GM19193 (cell line): Measurements from ENCODE around the gene BLVRB.

ENCODE experiments used
- POLR2A ChIP-seq: IDR thresholded peaks from 4 replicates; pipeline ENCODE4 v1.6.1; 2011; ENCODE audit not compliant: insufficient read depth, insufficient read length; ENCODE audit errors: extremely low read depth

The BLVRB gene

GRCh38 chr19:40420451-40420765, 45.1 kb downstream of the BLVRB start:
- no peak for TF ChIP-seq POLR2A

- no peak for TF ChIP-seq POLR2A
Measured at GRCh38 chr19:40419780-40420179, 45.8 kb downstream of the BLVRB start.

- TF ChIP-seq POLR2A = no peak
Measured at GRCh38 chr19:40419066-40419612, 46.4 kb downstream of the BLVRB start.

- no peak for TF ChIP-seq POLR2A
Measured at GRCh38 chr19:40418040-40418439, 47.5 kb downstream of the BLVRB start.

GRCh38 chr19:40417643-40417981, 47.9 kb downstream of the BLVRB start:
- TF ChIP-seq POLR2A = no peak

GRCh38 chr19:40416918-40417642, 48.5 kb downstream of the BLVRB start:
- TF ChIP-seq POLR2A = no peak

GRCh38 chr19:40415768-40416167, 49.8 kb downstream of the BLVRB start:
- no peak for TF ChIP-seq POLR2A

- no peak for TF ChIP-seq POLR2A
Measured at GRCh38 chr19:40414542-40415535, 50.7 kb downstream of the BLVRB start.

GRCh38 chr19:40413291-40413845, 52.2 kb downstream of the BLVRB start, which contains the start of gene PRX:
PRX (minus strand) TSS chr19:40413378; CDS start chr19:40407932, 5,446 bp downstream.
- no peak for TF ChIP-seq POLR2A

GRCh38 chr19:40412866-40413265, 52.7 kb downstream of the BLVRB start:
- TF ChIP-seq POLR2A = no peak

- TF ChIP-seq POLR2A = no peak
Measured at GRCh38 chr19:40411958-40412499, 53.5 kb downstream of the BLVRB start.

GRCh38 chr19:40411125-40411842, 54.3 kb downstream of the BLVRB start:
- no peak for TF ChIP-seq POLR2A

GRCh38 chr19:40410030-40410389, 55.5 kb downstream of the BLVRB start:
- TF ChIP-seq POLR2A = no peak
